GM12872 (cell line): ENCODE measurements around the gene IL11.

Experiments used
- TF ChIP-seq, protein P1 (sequence below): IDR thresholded peaks from 3 replicates; pipeline ENCODE4 v1.5.1; 2011; ENCODE audit warnings: low read depth, mild to moderate bottlenecking, low read length, moderate library complexity; ENCODE audit not compliant: insufficient read depth

The IL11 gene

DNA sequence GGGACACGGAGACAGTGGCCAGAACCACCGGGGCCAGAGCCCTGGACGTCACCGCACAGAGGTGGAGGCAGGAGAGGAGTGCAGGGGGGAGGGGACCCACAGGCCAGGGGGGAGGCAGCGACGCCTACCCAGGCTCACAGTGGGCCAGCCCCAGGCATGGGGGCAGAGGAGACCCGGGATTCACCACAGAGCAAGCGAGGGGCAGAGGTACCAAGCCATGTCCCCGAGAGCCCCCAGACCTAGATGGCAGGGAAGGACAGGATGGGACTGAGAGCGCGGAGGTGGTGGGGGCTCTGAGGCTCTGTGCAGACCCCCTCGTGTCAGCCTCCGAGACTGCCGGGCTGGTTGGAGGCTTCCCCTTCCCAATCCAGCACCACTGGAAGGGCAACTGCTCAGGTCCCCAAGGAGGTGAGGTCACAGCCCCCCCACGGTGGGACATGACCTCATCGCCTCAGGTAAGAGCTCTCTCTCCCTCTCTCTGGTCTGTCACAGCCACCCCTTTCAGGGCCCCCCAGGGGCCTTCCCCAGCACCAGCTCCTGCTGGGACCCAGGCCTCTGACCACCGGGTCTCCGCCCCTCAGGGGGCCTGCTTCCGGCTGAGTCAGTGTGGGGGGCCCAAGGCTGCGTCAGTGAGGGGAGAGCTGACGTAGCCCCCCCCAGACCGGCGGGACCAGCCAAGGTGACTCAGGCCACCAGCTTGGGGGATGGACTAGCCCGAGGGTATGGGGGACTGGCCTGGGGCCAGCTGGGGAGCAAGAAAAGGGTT is 2.2 kb upstream of the IL11 start:
- TF ChIP-seq, protein P1, sequence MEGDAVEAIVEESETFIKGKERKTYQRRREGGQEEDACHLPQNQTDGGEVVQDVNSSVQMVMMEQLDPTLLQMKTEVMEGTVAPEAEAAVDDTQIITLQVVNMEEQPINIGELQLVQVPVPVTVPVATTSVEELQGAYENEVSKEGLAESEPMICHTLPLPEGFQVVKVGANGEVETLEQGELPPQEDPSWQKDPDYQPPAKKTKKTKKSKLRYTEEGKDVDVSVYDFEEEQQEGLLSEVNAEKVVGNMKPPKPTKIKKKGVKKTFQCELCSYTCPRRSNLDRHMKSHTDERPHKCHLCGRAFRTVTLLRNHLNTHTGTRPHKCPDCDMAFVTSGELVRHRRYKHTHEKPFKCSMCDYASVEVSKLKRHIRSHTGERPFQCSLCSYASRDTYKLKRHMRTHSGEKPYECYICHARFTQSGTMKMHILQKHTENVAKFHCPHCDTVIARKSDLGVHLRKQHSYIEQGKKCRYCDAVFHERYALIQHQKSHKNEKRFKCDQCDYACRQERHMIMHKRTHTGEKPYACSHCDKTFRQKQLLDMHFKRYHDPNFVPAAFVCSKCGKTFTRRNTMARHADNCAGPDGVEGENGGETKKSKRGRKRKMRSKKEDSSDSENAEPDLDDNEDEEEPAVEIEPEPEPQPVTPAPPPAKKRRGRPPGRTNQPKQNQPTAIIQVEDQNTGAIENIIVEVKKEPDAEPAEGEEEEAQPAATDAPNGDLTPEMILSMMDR = no peak

DNA sequence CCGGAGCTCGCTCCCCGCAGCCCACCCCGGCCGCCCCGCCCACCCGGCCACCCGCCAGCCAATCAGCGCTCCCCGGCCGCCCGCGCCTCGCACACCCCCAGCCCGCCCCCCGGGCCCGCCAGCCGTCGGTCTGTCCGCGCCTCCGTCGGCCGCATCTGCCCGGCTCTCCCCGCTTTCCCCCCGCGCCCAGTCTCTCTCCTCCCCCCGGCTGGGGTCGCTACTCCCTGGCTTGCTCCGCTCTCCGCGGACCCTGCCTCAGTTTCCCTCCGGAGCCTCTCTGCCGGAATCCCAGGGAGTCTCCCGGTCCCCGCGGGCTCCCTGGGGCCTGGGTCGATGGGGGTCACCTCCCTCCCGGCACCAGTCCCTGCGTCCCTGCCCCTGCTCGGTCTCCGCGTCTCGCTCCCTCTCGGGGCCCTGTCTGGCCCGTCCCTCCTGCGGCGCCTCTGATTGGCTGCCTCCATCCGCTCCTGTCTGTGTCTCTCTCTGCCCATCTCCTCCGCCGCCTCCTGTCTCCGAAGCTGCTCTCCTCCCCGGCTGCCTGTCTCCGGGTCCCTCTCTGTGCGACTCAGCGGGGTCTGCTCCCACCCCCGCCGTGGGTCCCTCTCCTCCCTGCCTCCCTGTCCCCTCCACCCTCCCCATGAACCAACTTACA is 484 bp downstream of the IL11 start:
- TF ChIP-seq, protein P1 = no peak

DNA sequence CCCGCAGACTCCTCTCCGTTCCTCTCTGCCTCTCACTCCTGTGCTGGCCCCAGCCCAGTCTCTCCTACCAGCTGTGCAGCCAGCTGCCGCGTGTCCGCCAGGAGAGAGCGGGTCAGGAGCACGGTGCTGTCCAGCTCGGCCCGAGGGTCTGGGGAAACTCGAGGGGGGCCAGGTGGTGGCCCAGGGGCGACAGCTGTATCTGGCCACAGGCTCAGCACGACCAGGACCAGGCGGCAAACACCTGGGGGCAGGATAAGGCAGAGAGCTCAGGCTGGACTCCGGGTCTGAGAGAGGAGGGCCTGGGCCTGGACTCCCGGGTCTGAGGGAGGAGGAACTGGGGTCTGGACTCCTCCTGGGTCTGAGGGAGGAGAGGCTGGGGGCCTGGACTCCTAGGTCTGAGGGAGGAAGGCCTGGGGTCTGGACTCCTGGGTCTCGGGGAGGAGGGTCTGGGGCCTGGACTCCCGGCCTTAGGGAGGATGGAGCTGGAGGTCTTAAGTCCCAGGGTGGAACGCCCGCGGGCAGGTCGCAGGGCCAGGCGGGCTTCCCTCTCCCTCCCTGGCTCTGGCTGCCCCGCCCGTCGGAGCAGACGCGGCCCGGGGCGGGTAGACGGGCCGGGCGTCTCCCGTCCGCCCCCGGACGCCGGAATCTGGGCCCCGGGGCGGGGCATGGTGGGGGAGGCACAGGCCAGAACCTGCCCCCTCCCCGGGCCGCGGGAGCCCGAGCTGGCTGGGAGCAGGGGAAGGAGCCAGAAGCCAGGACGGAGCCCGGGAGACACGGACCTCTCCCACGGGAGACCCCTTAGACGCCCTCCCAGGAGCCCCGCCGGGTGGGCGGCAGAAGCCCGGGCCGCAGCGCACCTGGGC is 1.3 kb downstream of the IL11 start:
- TF ChIP-seq, protein P1 = no peak

DNA sequence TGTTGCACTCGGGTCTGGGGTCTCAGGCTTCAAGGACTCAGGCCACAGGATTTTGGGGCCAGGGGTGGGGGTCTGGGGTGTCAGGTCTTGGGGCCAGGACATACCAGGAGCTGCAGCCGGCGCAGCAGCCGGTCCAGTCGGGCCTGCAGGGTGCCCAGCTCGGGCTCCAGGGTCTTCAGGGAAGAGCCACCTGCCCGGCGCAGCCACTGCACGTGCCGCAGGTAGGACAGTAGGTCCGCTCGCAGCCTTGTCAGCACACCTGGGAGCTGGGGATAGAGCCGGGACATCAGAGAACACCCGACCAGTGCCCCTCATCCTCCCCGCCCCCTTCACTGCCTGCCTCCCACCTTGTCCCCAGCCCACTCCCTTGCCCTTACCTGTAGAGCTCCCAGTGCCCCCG is 2.2 kb downstream of the IL11 start:
- TF ChIP-seq, protein P1 = no peak

DNA sequence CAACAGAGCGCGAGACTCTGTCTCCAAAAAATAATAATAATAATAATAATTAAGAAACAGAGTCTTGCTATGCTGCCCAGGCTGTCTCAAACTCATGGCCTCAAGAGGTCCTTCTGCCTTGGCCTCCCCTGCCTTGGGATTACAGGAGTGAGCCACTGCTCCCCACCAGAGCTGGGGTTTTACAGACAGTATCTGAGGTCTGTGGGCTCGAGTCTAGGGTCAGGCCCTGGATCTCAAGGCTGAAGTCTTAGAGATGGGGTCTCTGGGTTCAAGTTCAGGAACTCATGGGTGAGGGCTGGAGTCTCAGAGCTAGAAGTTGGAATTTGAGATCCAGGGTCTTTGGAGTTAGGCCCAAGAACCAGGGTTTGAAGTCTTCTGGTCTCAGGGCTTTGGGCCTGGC is 3.5 kb downstream of the IL11 start:
- TF ChIP-seq, protein P1 = no peak

DNA sequence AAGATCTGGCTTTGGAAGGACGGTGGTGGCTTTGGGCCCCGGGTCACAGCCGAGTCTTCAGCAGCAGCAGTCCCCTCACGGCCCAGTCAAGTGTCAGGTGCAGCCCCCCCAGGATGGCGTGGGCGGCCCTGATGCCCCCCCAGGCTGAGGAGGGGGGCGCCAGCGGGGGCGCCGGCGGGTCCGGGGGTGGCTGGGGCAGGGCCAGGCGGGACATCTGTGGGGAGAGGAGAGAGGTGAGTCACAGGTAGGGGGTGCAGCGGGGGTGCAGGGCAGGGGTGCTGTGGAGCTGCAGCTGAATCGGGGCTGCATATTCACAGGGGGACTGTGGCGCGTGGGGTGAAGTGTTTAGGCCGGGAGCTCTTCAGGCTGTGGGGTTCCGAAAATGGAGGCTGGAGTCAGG is 4.3 kb downstream of the IL11 start:
- TF ChIP-seq, protein P1 = no peak

DNA sequence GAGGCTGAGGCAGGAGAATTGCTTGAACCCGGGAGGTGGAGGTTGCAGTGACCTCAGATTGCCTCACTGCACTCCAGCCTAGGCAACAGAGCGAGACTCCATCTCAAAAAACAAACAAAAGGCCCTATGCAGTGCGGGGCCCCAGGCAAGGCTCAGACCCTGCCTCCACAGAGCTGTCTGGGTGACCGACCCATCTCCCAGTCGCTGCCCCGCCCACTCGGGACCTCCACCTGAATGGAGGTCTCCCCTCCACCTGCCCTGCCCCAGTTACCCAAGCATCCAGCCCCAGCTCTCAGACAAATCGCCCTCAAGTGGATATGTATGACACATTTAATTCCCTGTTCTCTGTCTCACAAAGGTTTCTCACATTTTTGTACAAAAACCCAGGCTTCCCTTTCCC is 5.0 kb downstream of the IL11 start:
- TF ChIP-seq, protein P1 = no peak
